GM13977 (cell line): ENCODE results near the gene MTHFD1L.

Experiments used
- DNase-seq: peaks from one replicate; pipeline ENCODE4 v3.0.0; 2012; ENCODE audit warnings: low spot score
- in situ Hi-C: fragments of 300-500 bp; cut with MboI; formaldehyde crosslinking; loops from one replicate; pipeline ENCODE4 v1.12.0; 2022; ENCODE audit warnings: low sequenced_read_pairs, low pct_unique_long_range_greater_than_20kb, mixed read lengths, inconsistent platforms; ENCODE audit not compliant: unreplicated experiment
- TF ChIP-seq, protein P1 (sequence below): IDR thresholded peaks from 2 replicates; pipeline ENCODE4 v1.5.1; 2012; ENCODE audit warnings: mild to moderate bottlenecking, control low read depth; ENCODE audit not compliant: insufficient read depth; ENCODE audit errors: extremely low read depth, missing control alignments

MTHFD1L gene

DNA sequence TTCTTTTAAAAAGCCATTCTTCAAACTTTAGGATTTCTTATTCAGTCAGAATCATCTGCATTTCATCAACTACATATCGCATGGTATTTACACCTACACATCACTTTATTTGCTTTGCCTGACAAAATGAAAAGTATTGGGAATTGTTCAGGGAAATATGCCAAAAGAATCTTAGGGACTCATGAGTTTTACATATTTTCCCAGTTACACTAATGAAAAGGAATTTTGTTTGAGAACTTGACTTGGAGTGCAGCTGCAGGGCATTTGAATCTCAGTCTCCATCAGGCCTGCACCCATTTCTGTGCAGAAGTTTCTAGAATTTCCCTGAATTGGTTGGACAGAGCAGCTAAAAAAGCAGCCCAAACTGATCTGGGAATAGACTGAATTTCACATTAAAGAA, 65.3 kb downstream of the MTHFD1L start:
- in situ Hi-C loops, result no loop called here
- no peak for DNase-seq
- TF ChIP-seq, protein P1, sequence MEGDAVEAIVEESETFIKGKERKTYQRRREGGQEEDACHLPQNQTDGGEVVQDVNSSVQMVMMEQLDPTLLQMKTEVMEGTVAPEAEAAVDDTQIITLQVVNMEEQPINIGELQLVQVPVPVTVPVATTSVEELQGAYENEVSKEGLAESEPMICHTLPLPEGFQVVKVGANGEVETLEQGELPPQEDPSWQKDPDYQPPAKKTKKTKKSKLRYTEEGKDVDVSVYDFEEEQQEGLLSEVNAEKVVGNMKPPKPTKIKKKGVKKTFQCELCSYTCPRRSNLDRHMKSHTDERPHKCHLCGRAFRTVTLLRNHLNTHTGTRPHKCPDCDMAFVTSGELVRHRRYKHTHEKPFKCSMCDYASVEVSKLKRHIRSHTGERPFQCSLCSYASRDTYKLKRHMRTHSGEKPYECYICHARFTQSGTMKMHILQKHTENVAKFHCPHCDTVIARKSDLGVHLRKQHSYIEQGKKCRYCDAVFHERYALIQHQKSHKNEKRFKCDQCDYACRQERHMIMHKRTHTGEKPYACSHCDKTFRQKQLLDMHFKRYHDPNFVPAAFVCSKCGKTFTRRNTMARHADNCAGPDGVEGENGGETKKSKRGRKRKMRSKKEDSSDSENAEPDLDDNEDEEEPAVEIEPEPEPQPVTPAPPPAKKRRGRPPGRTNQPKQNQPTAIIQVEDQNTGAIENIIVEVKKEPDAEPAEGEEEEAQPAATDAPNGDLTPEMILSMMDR, result no peak

DNA sequence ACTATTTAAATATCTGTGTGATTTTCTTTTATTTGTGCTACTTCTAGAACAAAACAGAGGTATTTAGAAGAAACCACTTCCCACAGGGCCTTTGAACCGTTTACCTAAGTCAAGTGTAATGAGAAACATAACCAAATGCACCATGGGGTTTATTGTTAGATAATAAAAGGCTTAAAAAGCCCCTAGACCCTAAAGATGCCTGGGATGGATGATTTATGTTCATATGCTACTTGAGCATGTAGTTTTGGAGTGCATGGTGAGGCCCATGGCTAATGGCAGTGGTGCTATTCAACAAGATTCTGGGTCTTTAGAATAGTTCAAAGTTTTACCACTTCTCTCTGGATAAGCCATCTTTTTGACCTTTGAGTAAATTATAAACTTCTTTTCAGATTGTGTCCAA, 65.9 kb downstream of the MTHFD1L start:
- in situ Hi-C loops, result no loop called here
- no peak for DNase-seq
- TF ChIP-seq, protein P1, result no peak

DNA sequence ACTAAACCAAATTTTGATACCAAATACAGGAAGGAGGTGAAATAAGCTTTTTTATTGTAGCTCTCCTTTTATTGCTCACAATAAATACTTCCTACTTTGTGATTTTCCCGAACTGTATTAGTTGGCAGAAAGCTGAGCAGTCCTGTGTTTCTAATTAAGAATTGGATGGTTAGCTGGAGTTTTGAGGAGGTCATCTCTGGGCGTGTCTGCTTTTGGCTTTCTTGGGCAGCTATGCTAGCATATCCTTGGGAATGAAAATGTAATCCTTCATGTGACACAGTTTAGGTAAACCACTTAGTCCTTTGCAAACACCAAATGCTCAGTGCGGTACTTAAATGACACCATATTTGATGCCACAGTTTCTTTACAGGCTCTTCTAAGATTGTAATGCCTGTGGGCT, 67.5 kb downstream of the MTHFD1L start:
- DNase-seq, result no peak
- TF ChIP-seq, protein P1, result no peak
- in situ Hi-C loops, result no loop called here

DNA sequence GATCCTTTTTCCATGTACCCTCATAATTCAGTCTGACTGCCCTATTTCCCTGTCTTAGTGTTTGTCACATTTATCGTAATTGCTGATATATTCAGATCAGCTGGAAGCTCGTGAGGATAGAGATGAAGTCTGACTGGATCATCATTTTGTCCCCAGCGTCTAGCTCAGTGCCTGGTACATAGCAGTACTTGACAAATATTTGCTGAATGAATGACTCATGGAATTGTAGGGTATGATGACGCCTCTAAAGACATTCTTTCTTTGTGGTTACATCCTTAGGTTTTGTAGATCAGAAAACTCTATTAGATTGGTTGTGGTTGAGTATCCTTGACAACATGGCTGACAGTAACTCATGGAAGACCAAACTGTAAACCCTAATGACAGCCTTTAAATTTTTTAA, 68.9 kb downstream of the MTHFD1L start:
- in situ Hi-C loops, result no loop called here
- no peak for DNase-seq
- TF ChIP-seq, protein P1, result no peak

DNA sequence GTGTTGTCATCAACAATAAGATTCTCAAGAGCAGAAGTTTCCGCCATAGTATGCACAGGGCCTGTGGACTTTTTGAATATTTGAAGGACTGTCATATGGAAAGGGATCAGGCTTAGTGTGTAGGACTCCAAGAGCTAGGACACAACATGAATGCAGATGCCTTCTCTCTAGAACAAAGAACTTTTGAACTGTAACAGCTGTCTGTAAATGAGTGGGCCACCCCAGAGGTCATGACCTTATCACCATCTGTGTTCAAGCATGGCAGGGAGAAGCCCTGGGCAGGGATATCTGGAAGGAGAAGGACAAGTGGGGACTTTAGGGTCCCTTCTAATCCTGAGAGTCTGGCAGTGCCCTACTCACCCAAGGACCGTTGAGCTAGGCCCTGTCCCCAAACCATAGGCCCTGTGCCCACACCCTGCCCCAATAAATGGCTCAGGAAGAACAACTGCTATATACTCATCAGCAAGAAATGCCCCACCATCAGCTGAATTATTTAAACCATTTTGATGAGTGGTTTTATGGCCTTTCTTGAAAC, 70.6 kb downstream of the MTHFD1L start:
- TF ChIP-seq, protein P1, result no peak
- in situ Hi-C loops, result no loop called here
- DNase-seq, result no peak

DNA sequence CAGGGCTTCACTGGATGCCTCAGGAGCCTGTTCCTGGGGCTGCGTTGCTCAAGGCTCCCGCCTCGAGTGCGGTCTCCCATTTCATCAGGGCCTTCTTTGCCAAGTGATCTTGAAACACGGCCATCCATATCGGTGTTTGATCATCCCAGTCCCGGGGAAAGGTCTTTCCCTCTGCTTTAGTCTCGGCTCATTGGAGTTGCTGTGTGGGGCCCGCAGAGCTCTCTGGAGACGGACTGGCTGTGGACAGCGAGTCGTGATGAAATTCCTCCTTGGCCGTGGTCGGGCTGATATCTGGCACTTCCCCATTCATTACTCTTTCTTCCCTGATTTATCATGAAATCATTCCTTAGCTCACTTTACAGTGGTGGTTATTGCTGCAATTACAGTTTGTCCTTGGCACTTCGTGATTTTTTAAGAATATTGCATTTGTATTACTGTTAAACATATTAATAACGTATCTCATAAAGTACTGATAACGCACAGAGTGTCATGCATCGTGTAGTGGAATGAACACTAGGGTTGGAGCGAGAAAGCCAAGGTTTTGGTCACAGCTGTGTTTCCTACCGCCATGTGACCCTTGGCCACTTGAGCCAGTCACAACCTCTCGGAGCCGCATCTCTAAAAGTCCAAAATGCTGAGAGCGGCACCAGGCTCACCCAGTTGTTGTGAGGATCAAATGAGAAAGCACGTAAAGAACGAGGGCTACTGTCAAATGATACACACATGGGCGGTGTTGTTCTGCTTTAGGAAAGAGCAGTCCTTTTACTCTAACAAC, 71.8 kb downstream of the MTHFD1L start:
- in situ Hi-C loops, result no loop called here
- DNase-seq, result no peak

More for the DNA sequence above, 71.8 kb downstream of the MTHFD1L start:
- TF ChIP-seq, protein P1, result no peak
